Mesothelial cell of epicardium (in vitro differentiated cells): Measurements from ENCODE around the gene EXD3. TPM values are rescaled to one million over a fixed set of nuclear protein-coding genes. Genes with fewer than 3 reads are reported as not detected.

Experiments
- DNase-seq, 2 experiments: peaks; one replicate each; pipeline ENCODE4 v3.0.0; 2021; ENCODE audit warnings: low spot score in 2 of 2; ENCODE audit not compliant: unreplicated experiment in 2 of 2
- H3K27ac Mint-ChIP-seq: 2 replicates; pipeline ENCODE4 v1.8.0; 2021; ENCODE audit warnings: mixed read lengths
- H3K27me3 Mint-ChIP-seq: 2 replicates; pipeline ENCODE4 v1.8.0; 2021; ENCODE audit warnings: low read depth, mixed read lengths
- H3K36me3 Mint-ChIP-seq: 2 replicates; pipeline ENCODE4 v1.8.0; 2021; ENCODE audit warnings: mixed read lengths
- H3K4me1 Mint-ChIP-seq: 2 replicates; pipeline ENCODE4 v1.8.0; 2021; ENCODE audit warnings: mixed read lengths
- H3K4me3 Mint-ChIP-seq: 2 replicates; pipeline ENCODE4 v1.8.0; 2021; ENCODE audit warnings: mild to moderate bottlenecking, moderate library complexity, mixed read lengths
- H3K9me3 Mint-ChIP-seq: 2 replicates; pipeline ENCODE4 v1.8.0; 2021; ENCODE audit warnings: mixed read lengths
- CTCF ChIP-seq: fragments of 200-600 bp; sonication (generic); IDR thresholded peaks from one replicate; pipeline ENCODE4 v1.5.0; 2021; ENCODE audit warnings: antibody characterized with exemption; ENCODE audit not compliant: unreplicated experiment
- total RNA-seq: library from RNA; stranded (reverse); gene quantifications from 3 replicates; pipeline ENCODE4 v1.2.1, GENCODE V29; 2021

Gene EXD3
- total RNA-seq, 1 donor from 2014 or later = 38.2 TPM

DNA sequence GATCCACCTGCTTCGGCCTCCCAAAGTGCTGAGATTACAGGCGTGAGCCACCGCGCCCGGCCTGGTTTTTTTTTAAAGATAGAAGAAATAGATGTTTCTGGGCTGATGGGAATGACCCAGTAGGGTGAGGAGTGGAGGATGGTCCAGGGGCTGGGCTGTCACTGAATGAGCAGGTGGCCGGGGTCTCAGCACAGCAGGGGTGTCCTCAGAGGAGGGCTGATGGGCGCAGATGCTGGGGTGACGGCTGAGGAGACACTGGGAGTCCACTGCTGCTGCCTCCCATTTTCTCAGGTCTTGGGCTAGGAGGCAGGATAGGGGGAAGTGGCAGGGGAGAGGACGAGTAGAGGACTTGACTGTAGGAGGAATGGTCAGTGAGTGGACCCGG is 147.8 kb downstream of the EXD3 start:
- H3K4me3 Mint-ChIP-seq = no peak overlapping the region
- no peaks in the 10 kb centered on the region for H3K9me3 Mint-ChIP-seq
- H3K36me3 Mint-ChIP-seq = peaks cover 2% of the 10 kb centered on the region

DNA sequence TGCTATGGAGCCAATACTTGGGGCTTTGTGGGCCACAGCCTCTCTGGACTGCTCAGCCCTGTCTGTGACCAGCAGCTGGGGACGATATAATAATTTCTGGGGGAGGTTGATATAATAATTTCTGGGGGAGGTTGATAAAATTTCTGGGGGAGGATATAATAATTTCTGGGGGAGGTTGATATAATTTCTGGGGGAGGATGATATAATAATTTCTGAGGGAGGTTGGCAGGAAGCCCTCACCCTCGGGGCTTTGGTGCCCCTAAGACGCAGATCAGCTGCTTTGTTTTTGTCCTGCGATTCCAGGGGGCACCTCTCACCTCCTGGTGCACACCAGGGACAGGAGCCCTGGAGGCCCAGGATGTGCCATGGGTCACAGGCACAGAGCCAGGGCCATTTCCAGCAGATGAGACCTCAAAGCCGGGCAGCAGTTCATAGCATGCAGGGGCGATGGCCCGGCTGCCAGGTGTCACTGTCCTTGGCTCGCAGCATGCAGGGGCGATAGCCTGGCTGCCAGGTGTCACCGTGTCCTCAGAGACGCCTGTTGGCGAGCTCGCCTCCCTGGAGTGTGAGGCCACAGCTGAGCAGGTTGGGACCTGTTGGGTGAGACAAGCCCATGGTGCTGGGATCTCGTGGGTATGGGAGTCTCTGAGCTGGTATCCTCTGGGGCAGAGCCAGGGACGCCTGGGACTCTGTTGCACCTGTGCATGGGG is 149.2 kb downstream of the EXD3 start:
- no peak overlapping the region for H3K4me3 Mint-ChIP-seq
- H3K36me3 Mint-ChIP-seq = peaks cover 9% of the 10 kb centered on the region
- DNase-seq = no peak
- H3K9me3 Mint-ChIP-seq = no peaks in the 10 kb centered on the region
- peaks cover 24% of the 10 kb centered on the region for H3K4me1 Mint-ChIP-seq
- H3K27ac Mint-ChIP-seq = no peak overlapping the region
- TF ChIP-seq CTCF = no peak
- no peaks in the 10 kb centered on the region for H3K27me3 Mint-ChIP-seq

More for the DNA sequence above, 147.8 kb downstream of the EXD3 start:
- Mint-ChIP-seq H3K27ac (peak overlapping the region; percentile 39), H3K27me3 (no peaks in the 10 kb centered on the region), H3K4me1 (peaks cover 24% of the 10 kb centered on the region)
- TF ChIP-seq CTCF = no peak
- no peak for DNase-seq

DNA sequence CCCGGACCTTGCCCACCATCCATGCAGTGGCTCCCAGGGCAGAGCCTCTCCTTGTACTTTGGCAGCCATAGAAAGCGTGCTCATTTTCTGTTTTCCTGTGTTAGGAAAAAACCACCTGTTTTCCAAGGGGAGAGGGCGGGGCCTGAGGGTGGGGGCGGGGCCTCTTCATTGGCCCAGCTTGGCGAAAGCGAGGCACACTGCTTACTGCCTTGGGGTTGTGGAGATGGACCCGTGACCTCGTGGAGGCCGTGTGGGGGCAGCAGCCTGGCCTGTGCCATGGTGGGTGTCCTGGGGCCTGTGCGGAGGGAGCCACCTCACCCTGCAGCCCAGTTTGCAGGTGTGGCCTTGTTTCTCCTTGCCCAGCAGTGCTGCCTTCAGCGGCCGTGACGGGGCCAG is 149.9 kb downstream of the EXD3 start:
- Mint-ChIP-seq H3K9me3 (no peaks in the 10 kb centered on the region), H3K36me3 (peaks cover 12% of the 10 kb centered on the region), H3K4me3 (no peak overlapping the region), H3K27me3 (no peaks in the 10 kb centered on the region), H3K27ac (no peak overlapping the region), H3K4me1 (peaks cover 24% of the 10 kb centered on the region)
- no peak for DNase-seq
- no peak for TF ChIP-seq CTCF

- peaks cover 12% of the 10 kb centered on the region for H3K36me3 Mint-ChIP-seq
- no peaks in the 10 kb centered on the region for H3K9me3 Mint-ChIP-seq
- no peak for TF ChIP-seq CTCF
- no peak overlapping the region for H3K4me3 Mint-ChIP-seq
- no peak overlapping the region for H3K27ac Mint-ChIP-seq
- H3K27me3 Mint-ChIP-seq = no peaks in the 10 kb centered on the region
- no peak for DNase-seq
- peaks cover 21% of the 10 kb centered on the region for H3K4me1 Mint-ChIP-seq
These were observed 150.5 kb downstream of the EXD3 start for GRCh38 chr9:137272241-137273094.

GRCh38 chr9:137271696-137272076 is 151.3 kb downstream of the EXD3 start:
- no peak overlapping the region for H3K27ac Mint-ChIP-seq
- no peak for TF ChIP-seq CTCF
- H3K36me3 Mint-ChIP-seq = peaks cover 12% of the 10 kb centered on the region
- no peak overlapping the region for H3K4me3 Mint-ChIP-seq
- DNase-seq = no peak
- H3K27me3 Mint-ChIP-seq = no peaks in the 10 kb centered on the region
- no peaks in the 10 kb centered on the region for H3K9me3 Mint-ChIP-seq
- peaks cover 15% of the 10 kb centered on the region for H3K4me1 Mint-ChIP-seq
